Measurements from ENCODE around the gene TAP1. TPM values are rescaled to one million over a fixed set of nuclear protein-coding genes. Genes with fewer than 3 reads are reported as not detected.
A peak's percentile ranks its signal among the peaks of the same experiment; 100 is the strongest.

The TAP1 gene
- total and polyA plus RNA-seq, 9 of the 15 experiments (the other 6 are each of a cell fraction or from before 2014, with no cell fraction given): 1.3 to 6.0 (median 4.2) TPM

DNA sequence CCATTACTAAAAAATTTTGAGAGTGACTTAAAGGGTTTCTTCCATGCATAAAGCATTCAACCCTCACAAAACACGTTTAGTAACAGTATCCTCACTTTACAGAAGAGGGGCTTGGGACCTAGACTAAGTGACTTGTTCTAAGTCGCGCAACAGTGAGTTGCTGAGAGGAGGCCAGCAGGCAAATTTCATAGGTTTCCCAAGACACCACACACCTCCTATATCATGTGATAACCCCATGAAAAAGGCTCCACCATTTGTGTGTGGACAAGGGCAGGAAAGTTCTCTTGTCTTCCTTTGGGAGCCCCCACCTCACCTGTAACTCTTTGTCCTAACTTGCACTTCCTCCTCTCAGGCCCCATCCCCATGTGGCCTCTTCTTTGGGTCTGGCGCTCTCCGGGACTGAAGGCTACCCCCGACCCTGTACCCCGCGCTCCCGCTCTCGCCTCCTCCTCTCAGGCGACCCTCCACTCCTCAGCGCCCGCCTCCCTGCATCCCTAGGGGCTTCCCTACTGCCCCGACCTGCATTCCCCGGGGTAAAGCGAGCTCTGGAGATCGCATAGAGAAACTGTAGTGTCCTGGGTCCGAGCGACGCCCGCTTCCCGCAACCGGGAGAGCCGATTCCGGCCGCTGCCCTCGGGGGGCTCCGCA, 10.0 kb downstream of the TAP1 start:
- ATAC-seq: no peak
- H3K36me3 ChIP-seq (ENCODE audit: control insufficient read depth, insufficient read depth, low read length): no peaks in the 10 kb centered on the region
- peak overlapping the region; percentile 17 for H3K4me3 ChIP-seq
- WGBS (ENCODE audit: insufficient coverage, low coverage, missing lambda C conversion rate): 61% methylated on average over 20 of the region's 28 CpGs
- no peak overlapping the region for H3K27ac ChIP-seq (ENCODE audit: extremely low read depth, low read depth, low read length)
- TF ChIP-seq SIN3A (IDR thresholded peaks at IDR 0.05; ENCODE audit: borderline replicate concordance in 2 of 2, control insufficient read depth in 1 of 2, low read depth in 2 of 2, low read length in 2 of 2) (no peak), SPI1 (IDR thresholded peaks at IDR 0.05; ENCODE audit: borderline replicate concordance, low read depth, low read length) (peak; percentile 34; the same call in 1 of the 2 replicates)
- TF ChIP-seq, protein P1, sequence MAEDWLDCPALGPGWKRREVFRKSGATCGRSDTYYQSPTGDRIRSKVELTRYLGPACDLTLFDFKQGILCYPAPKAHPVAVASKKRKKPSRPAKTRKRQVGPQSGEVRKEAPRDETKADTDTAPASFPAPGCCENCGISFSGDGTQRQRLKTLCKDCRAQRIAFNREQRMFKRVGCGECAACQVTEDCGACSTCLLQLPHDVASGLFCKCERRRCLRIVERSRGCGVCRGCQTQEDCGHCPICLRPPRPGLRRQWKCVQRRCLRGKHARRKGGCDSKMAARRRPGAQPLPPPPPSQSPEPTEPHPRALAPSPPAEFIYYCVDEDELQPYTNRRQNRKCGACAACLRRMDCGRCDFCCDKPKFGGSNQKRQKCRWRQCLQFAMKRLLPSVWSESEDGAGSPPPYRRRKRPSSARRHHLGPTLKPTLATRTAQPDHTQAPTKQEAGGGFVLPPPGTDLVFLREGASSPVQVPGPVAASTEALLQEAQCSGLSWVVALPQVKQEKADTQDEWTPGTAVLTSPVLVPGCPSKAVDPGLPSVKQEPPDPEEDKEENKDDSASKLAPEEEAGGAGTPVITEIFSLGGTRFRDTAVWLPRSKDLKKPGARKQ (CRISPR knock-in tag; IDR thresholded peaks at IDR 0.05): peak; percentile 75; the same call in 1 of the 2 replicates
- ChIA-PET CTCF (ENCODE audit: low intra/inter-chr PET ratio) (interaction anchor here (0.7 to 1.5 kb wide), 2 partner anchors 25 to 126 kb away, joined by 3 to 4 read pairs; no protein-coding TSS in a partner anchor), POLR2A (interaction anchor here (2.9 kb wide), 1 partner anchor 128 kb away, joined by 13 read pairs; no protein-coding TSS in a partner anchor)
- in situ Hi-C loops (cut with MboI): no loop called here
- intact Hi-C loops (cut with micrococcal nuclease): no loop called here
- no peaks in the 10 kb centered on the region for H3K79me2 ChIP-seq (ENCODE audit: control insufficient read depth, insufficient read depth, low read length)
- H3K27me3 ChIP-seq (ENCODE audit: control insufficient read depth in 2 of 2, insufficient read depth in 2 of 2, low read length in 2 of 2): peaks cover 4 to 27% of the 10 kb centered on the region in 2 experiments; a peak in 2 of 5 replicates
- no peak for FAIRE-seq
- no TSS peak for BruUV-seq (replicated peaks)
- no peak for DNase-seq (ENCODE audit: extremely low read depth in 1 of 4, low spot score in 3 of 4)
- no peaks in the 10 kb centered on the region for H4K20me1 ChIP-seq (replicated peaks; ENCODE audit: control insufficient read depth, insufficient read depth, low read length)
- no peaks in the 10 kb centered on the region for H3K9me1 ChIP-seq (ENCODE audit: control insufficient read depth, insufficient read depth, low read length)
- H3K9ac ChIP-seq (ENCODE audit: insufficient read depth in 1 of 2, low read depth in 2 of 2, low read length in 2 of 2): no peak overlapping the region
- H3K4me2 ChIP-seq (ENCODE audit: insufficient read depth, low read length): peak overlapping the region; percentile 73
- H3K9me3 ChIP-seq (replicated peaks; ENCODE audit: control insufficient read depth, insufficient read depth, low read depth, low read length): no peaks in the 10 kb centered on the region
- H3K4me1 ChIP-seq (replicated peaks in 1 of 2; ENCODE audit: control insufficient read depth in 2 of 2, insufficient read depth in 2 of 2, low read length in 2 of 2): peaks cover 0 to 16% of the 10 kb centered on the region in 2 experiments; a peak in 3 of 5 replicates
- H2AFZ ChIP-seq (ENCODE audit: low read depth, low read length): peak overlapping the region; percentile 82

Data from K562 (cell line).